ELR (cell line): ENCODE results near the gene LARGE1.
"Not testable (repeated sequence)": the region's sequence is repeated elsewhere in the genome, so short reads cannot be mapped to it uniquely, and the experiment has no call there.

Source experiments
- DNase-seq: peaks from one replicate; pipeline ENCODE4 v3.0.0-alpha.2; 2015; ENCODE audit warnings: low read depth

The LARGE1 gene

GRCh38 chr22:33883961-33884808, 36.1 kb downstream of the LARGE1 start:
- DNase-seq, result no peak

- DNase-seq, result no peak
Observed at GRCh38 chr22:33883561-33883960, 36.7 kb downstream of the LARGE1 start.

- no peak for DNase-seq
Observed at GRCh38 chr22:33882991-33883390, 37.3 kb downstream of the LARGE1 start.

- DNase-seq, result no peak
Observed at GRCh38 chr22:33880986-33881385, 39.3 kb downstream of the LARGE1 start.

GRCh38 chr22:33879796-33880195, 40.5 kb downstream of the LARGE1 start:
- DNase-seq, result no peak

- no peak for DNase-seq
Observed at GRCh38 chr22:33875316-33875715, 45.0 kb downstream of the LARGE1 start.

GRCh38 chr22:33874206-33874605, 46.1 kb downstream of the LARGE1 start:
- DNase-seq, result no peak

- no peak for DNase-seq
Observed at GRCh38 chr22:33873666-33874065, 46.6 kb downstream of the LARGE1 start.

GRCh38 chr22:33873186-33873585, 47.1 kb downstream of the LARGE1 start:
- no peak for DNase-seq

- no peak for DNase-seq
Observed at GRCh38 chr22:33871935-33872334, 48.3 kb downstream of the LARGE1 start.

- DNase-seq, result no peak
Observed at GRCh38 chr22:33869946-33870345, 50.3 kb downstream of the LARGE1 start.

GRCh38 chr22:33867971-33868370, 52.3 kb downstream of the LARGE1 start:
- no peak for DNase-seq

- DNase-seq, result no peak
Observed at GRCh38 chr22:33867118-33867866, 53.0 kb downstream of the LARGE1 start.

GRCh38 chr22:33866511-33866910, 53.8 kb downstream of the LARGE1 start:
- no peak for DNase-seq

- DNase-seq, result no peak
Observed at GRCh38 chr22:33865996-33866395, 54.3 kb downstream of the LARGE1 start.

GRCh38 chr22:33865248-33865647, 55.0 kb downstream of the LARGE1 start:
- DNase-seq, result no peak

GRCh38 chr22:33864723-33865130, 55.5 kb downstream of the LARGE1 start:
- no peak for DNase-seq

- DNase-seq, result no peak
Observed at GRCh38 chr22:33861216-33861875, 58.9 kb downstream of the LARGE1 start.

- no peak for DNase-seq
Observed at GRCh38 chr22:33860386-33860785, 59.9 kb downstream of the LARGE1 start.

GRCh38 chr22:33859311-33859710, 61.0 kb downstream of the LARGE1 start:
- no peak for DNase-seq

- not testable (repeated sequence) for DNase-seq
Observed at GRCh38 chr22:33858653-33859052, 61.6 kb downstream of the LARGE1 start.

- DNase-seq, result not testable (repeated sequence)
Observed at GRCh38 chr22:33857767-33858166, 62.5 kb downstream of the LARGE1 start.

- DNase-seq, result no peak
Observed at GRCh38 chr22:33854724-33855123, 65.6 kb downstream of the LARGE1 start.
